Colon (tissue), 2 donors: ENCODE results near the gene FAM25G.
"Not testable (repeated sequence)": the region's sequence is repeated elsewhere in the genome, so short reads cannot be mapped to it uniquely, and the experiment has no call there.

Source experiments
- FAIRE-seq: peaks from 2 replicates; lab custom pipeline; 2012; peaks lifted over from hg19 to GRCh38; lab: Jason Lieb, UNC
- donor health status: control.
- donor health status: control.

The FAM25G gene

GRCh38 chr10:47491600-47491999 lies at the start of gene FAM25G:
Gene FAM25G, minus strand, starts transcription at chr10:47491700. Its CDS starts 26 bp downstream, at chr10:47491674.
- FAIRE-seq, result not testable (repeated sequence)

- FAIRE-seq, result not testable (repeated sequence)
Measured at GRCh38 chr10:47536430-47536829, 44.9 kb upstream of the FAM25G start.

- not testable (repeated sequence) for FAIRE-seq
Measured at GRCh38 chr10:47523475-47523874, 32.0 kb upstream of the FAM25G start, which contains the start of gene AGAP9. Gene AGAP9, minus strand, starts transcription at chr10:47523638. Its CDS starts 112 bp downstream, at chr10:47523526.

- FAIRE-seq, result not testable (repeated sequence)
Measured at GRCh38 chr10:47502313-47502712, 10.8 kb upstream of the FAM25G start.

DNA sequence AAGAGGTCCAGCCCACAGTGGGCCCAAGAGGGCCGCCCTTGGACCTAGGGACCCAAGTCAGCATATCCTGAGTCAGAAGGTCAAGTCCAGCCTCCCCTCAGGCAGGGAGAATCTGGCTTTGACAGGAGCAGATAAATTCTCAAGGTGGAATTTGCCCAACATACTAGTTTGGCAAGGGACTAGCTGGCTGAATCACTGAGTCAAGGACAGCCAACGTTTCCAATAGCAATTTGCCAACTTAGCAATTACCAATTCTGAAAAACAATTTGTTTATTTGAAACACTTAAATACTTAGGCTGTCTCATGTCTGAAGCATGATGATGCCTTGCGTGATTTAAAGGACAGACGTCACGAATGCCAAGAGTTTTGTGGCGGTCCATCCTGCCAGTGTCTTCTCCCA lies 2.7 kb upstream of the FAM25G start:
- FAIRE-seq, result not testable (repeated sequence)

GRCh38 chr10:47489630-47490029 lies 1.9 kb downstream of the FAM25G start:
- not testable (repeated sequence) for FAIRE-seq

GRCh38 chr10:47485943-47486342 lies 5.6 kb downstream of the FAM25G start:
- FAIRE-seq, result not testable (repeated sequence)

DNA sequence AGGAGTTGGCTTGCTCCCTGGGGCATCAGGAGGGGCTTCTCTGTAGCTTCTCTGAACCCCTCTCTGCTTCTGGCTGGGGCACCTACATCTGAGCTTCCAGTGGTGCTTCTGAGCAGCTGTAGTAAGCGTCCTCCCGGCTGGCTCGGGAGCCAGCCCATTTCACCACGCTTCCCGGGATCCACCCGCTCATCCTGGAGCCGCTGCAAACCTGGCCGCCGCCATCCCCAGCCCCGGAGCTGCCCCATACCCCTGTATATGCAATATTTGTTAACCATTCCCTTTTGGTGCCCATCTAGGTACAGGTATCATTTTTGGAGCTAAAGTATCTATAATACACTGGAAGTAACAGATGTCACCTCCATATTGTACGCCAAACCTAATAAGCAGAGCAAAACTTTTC lies 6.7 kb downstream of the FAM25G start:
- FAIRE-seq, result not testable (repeated sequence)

DNA sequence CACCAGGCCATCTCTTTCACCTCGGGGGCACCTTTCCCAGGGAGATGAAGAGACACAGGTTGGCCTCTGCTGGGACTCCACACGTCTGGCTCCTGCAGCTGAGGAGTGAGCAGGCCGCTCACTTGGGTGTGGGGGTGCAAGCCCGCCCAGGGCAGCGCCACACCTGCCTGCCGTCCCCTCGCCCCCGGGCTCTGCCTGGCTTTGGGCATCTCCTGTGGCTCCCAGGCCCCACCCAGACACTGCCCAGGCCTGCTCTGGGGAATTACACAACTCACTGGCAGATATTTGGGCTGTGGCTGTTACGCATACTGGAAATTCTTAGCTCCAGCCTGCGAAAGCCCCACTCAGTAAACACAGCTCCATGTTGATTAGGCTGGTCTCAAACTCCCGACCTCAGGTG lies 7.6 kb downstream of the FAM25G start, which contains the start of gene ANXA8:
ANXA8 (minus strand) TSS at position 193 of the 400 bp plus-strand sequence; CDS start at position 11, 182 bp downstream.
- not testable (repeated sequence) for FAIRE-seq

- not testable (repeated sequence) for FAIRE-seq
Measured at GRCh38 chr10:47482367-47482766, 9.1 kb downstream of the FAM25G start.

- not testable (repeated sequence) for FAIRE-seq
Measured at GRCh38 chr10:47481768-47482181, 9.7 kb downstream of the FAM25G start.

DNA sequence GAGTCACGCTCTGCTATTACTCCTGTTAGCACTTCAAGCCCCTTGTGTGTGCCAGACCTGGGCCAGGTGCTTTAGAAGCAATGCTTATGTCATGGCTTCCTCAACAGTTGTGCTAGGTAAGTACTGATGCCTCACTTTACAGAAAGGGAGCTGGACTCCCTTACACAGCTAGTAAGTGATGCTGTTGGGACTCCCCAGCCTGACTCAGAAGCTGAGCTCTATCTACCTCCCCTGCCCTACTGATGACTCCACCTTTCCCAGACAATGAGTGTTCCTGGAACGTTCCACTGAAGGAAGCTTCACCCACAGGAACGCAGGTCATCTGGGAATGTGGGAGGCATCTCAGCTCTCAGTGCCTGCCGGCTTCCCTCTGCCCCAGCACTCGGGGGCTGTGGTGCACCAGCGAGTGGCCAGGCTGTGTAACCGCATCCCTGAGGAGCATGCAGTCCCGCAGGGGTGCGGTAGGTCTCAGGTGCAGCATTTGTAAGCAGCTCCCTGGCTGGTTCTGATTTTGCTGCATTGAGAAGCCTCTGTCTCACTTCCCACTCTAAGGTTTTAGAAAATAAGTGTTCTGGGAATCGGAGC lies 10.2 kb downstream of the FAM25G start:
- not testable (repeated sequence) for FAIRE-seq

DNA sequence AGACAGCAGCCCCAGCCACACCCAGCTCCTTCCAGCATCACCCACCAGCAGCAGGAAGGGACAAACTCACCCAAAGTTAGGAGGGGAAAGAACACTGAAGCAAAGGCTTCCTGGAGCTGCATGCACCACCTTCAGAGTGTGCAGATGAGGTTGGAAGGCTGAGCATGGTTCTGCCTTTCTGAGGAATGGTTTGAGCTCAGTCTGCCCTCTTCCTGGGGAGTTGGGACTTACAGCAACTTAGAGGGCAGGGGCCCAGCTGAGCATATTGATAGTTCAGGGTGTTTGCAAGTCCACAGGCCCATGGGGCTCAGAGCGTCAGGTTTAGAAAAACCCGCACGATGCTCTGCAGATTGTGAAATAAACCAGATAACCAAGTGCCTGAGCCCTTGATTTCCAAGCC lies 11.4 kb downstream of the FAM25G start:
- FAIRE-seq, result not testable (repeated sequence)

GRCh38 chr10:47478114-47478513 lies 13.4 kb downstream of the FAM25G start:
- FAIRE-seq, result not testable (repeated sequence)

GRCh38 chr10:47477078-47477477 lies 14.4 kb downstream of the FAM25G start:
- not testable (repeated sequence) for FAIRE-seq

DNA sequence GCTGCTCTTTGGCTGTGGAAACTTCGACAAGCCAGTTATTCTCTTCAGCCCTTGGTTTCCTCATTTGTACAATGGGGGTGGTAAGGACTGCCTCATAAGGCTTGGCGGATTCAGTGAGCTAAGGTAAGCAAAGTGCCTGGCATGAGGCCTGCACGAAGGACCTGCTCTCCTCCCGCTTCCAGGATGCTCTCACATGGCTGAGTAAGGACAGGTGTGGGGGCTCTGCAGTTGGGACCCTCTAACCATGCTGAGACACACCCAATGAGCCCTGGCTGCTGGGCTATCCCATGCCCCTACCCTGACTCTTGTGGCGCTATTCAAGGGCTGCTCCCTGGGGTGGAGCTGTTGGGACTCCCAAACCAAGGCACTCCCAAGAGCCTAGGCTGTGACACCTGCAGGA lies 16.4 kb downstream of the FAM25G start:
- not testable (repeated sequence) for FAIRE-seq

GRCh38 chr10:47473516-47473915 lies 18.0 kb downstream of the FAM25G start:
- FAIRE-seq, result not testable (repeated sequence)

DNA sequence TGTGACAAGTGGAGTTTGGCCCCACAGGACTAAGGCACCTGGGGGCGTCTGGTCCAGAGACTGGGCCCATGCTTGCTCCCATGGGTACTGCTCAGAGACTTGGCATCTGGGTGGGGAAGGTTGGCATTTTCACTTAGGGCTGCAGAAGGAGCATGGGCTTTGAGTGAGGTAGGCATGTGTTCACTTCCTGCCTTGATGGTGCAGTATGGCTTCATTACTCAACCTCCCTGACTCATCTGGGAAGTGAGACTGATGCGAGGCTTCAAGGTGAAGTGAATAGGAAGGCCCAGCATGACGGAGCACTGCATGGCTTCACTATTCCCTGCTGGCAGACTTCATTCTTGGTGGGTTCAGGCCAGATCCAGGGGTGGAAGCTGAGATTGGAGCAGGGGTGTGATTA lies 18.9 kb downstream of the FAM25G start:
- FAIRE-seq, result not testable (repeated sequence)

GRCh38 chr10:47472072-47472471 lies 19.4 kb downstream of the FAM25G start:
- FAIRE-seq, result not testable (repeated sequence)

- FAIRE-seq, result not testable (repeated sequence)
Measured at GRCh38 chr10:47468731-47469528, 22.6 kb downstream of the FAM25G start.

- FAIRE-seq, result not testable (repeated sequence)
Measured at GRCh38 chr10:47467957-47468356, 23.5 kb downstream of the FAM25G start.

- FAIRE-seq, result not testable (repeated sequence)
Measured at GRCh38 chr10:47467458-47467857, 24.0 kb downstream of the FAM25G start.
